NOMO-1 treated with DMSO at 0.1 percent for 48 hours (cell line): Measurements from ENCODE around the gene EGFL6.
"Not testable (repeated sequence)": the region's sequence is repeated elsewhere in the genome, so short reads cannot be mapped to it uniquely, and the experiment has no call there.

ENCODE experiments used
- DNase-seq: peaks from one replicate; lab custom pipeline; 2025; ENCODE audit not compliant: unreplicated experiment; lab: John Stamatoyannopoulos, UW

Gene EGFL6

DNA sequence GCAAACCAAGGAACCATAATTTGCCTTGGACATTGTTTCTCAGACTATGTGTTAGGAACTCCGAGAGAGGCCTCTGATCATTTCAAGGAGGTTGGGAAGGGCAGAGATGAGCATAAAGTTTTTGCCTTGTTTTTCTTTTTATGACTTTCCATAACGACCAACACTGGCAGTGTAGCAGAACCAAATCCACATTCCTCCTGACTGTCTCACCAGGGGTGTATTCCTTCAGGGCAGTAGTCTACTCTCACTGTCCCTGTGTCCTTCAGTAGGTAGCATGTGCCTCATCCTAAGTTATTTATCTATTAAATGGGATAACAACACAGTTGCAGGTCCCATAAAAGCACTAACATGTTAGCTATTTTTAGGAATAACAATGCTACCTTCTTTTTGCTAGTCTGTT, 20.8 kb downstream of the EGFL6 start:
- DNase-seq, result no peak

DNA sequence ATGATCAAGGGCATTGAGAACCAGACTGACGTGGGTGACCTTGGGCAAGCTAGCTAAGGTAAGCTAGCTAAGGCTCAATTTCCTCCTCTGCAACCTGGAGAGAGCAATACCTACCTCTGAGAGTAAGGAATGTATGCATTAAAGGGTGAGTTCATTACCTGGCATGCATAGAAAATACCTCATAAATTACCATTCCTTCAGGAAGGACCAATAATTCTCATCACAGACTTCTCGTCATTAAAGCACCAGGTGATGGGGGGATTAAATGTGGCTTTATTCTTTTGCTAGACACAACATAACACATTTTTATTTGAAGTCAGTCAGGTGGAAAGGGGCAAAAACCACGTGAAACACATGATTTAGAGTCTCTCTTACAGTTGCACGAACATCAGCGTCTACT, 21.5 kb downstream of the EGFL6 start:
- no peak for DNase-seq

DNA sequence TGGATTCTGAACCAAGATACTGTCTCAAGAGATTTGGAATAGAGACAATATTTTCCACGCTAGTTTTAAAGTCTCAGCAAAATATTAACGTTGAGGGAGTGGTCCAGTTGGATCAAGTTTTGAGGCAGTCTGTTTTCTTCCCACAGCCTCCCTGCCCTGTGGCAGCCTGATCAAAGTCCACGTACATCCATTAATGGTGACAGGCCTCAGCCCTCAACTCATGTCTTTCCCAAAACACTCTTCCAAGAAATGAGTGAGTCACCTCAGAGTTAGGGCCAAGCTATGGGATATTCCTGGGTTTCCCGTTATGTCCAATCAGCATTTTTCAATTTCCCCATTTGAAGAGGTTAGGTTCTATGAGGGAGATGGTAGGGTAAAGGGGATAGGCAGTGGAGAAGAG, 28.5 kb downstream of the EGFL6 start:
- DNase-seq, result no peak

DNA sequence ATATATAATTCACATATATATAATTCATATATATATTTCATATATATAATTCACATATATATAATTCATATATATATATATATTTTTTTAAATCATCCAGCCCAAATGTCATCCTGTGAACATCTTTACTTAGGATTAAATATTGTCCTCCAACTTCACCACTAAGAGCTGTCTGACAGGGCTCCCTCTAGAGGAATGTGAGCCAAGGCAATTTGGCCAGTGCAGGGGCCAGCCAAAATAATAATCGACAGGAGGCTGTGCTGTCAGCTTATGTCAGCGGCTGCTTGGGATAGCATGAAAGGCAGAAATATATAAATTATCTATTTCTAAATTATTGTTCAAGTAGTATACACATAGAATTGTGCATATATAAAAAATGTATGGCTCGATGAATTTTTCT, 29.5 kb downstream of the EGFL6 start:
- DNase-seq, result no peak

DNA sequence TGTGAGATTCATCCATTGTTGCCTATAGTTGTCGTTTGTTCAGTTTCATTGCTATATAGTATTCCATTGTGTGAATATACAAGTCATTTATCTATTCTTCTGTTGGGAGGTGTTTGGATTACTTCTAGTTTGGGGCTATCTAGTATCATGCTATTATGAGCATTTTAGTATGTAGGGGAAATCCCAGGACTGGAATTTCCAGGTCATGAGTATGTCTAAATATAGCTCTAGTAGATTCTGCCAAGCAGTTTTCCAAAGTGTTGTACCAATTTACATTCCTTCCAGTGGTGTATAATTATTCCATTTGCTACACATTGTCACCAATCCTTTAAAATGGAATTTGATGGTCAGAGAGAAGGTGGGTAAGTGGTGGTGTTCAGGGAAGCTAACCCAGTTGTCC, 30.1 kb downstream of the EGFL6 start:
- DNase-seq, result no peak

DNA sequence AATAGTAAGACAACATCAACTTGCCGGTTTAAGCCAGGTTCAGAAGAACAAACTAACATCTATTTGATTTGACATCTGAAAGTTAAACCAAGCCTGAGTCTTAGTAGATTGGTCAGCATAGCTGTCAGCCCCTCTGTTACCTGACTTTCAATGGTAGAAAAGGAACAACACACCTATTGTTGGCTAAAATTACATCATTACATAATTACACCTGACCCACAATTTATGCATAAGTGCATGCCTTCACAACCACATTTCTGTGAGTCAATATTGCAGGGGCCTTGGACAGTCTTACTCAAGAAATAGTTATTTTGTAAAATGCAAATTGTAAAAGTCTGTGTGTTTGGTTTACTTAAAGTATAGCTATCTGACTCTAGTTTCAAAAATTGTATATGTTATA, 36.2 kb downstream of the EGFL6 start:
- no peak for DNase-seq

DNA sequence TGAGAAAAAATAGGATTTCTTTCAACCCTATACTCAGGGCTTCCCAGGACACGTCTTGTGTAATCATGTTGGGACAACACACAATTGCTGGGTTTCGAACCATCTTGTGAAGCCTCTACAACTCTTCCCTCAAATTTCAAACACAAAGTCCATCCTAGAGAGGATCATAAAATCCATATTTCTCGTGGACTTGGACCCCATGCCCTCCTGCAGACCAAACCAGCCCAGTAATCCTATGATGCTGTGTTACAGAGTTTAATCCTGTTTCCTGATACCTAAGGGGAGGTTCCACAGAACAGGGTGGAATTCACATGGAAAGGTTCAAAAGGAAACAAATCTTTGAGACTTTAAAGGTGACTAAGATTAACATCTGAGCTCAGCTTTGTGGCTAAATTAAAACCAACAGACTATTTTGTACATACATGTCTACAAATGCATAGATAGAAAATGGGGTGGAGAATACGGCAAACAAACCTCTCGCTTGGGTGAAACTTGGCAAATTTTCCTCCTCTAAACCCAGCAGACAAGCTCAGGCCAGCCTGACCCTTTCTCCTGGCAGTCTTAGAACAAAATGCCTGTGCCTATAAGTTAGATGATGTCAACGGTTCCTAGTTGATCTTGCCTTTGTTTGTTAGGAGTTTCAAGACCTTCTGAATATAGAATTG, 38.1 kb downstream of the EGFL6 start:
- DNase-seq, result no peak

DNA sequence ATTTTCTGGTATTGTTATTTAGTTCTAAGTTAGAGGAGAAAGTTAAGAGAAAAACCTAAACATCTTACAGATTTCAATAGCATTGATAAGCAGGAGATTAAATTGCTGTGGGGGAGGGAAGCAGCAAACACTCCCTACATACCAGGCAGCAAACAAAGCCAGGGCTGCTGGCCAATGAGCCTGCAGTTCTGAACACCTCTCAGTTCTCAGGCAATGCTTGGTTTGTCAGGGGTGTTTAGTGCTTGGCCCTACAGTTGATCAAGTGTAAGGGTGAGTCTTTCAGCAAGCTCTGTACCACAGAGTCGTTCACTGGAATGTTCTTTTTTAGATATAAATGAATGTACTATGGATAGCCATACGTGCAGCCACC, 38.6 kb downstream of the EGFL6 start:
- DNase-seq, result no peak

DNA sequence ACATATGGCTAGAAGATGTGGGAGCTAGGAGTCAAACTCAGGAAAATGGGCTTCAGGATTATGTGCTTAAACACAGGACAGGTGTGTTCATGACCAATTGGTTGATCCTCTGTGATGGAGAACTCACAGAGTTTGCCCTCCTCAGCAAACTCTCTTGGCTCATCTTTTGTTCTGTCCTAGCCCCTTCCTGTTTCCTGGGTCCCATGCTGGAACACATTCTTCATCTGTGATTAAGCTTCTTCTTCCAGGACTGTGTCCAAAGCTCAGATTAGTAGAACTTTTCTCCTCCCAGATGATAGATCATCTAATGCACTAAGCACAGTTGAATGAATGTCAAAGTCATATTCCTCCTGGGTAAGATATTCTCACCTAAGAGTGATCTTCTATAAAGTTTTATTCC, 44.8 kb downstream of the EGFL6 start:
- DNase-seq, result no peak

DNA sequence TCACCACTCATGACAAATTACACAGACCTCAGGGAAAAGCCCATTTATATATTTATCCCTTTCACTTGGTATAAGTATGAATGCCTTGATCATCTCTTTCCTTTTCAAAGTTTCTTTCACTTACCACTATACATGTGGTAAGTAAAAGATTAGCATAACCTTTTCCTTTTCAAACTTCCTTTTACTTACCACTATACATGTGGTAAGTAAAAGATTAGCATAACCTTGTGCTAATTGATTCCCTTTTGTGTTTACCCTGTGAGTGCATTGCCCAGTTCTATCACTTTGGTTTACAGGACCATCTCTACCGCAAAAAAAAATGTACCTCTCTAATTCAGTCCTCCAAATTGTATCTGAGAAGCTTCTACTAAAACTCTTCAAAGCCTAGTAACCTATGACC, 50.8 kb downstream of the EGFL6 start:
- no peak for DNase-seq

DNA sequence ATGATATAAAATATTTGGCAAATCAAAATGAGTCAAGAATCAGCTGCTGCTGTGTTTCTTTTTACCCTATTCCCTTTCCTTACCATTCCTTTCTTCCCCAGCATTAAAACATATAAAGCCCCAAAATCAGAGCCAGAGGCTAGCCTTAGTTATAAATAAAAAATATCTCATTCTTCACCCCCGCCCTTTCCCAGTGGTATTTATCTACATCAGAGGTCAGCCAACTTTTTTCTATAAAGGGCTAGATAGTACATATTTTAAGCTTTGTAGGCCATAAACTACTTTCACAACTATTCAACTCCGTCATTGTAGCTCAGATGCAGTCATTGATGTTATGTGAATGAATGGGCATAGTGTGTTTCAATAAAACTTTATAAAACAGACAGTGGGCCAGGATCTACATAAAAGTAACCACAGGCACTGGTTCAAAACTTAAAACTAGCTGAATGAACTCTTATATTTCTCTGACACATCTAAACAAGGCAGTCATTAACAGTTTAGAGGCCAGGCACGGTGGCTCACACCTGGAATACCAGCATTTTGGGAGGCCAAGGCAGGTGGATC, 53.1 kb downstream of the EGFL6 start:
- no peak for DNase-seq

DNA sequence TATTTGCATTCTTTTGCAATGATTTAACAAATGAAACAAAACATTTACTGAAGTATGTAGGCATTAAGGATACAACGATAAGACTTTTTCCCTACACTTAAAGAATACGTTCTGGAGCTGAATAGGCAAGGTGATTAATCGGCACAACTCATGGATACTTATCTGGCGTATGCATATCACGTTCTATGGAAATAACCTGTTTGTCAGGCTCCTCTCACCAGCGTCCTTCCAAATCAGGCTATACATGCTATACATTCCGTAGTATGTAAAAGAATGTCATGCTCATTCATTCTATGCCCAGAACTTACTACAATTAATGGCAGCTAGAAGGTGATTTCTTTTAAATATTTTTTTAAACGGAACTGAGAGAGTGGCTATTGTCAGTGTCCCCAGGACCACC, 57.9 kb downstream of the EGFL6 start:
- DNase-seq, result no peak

DNA sequence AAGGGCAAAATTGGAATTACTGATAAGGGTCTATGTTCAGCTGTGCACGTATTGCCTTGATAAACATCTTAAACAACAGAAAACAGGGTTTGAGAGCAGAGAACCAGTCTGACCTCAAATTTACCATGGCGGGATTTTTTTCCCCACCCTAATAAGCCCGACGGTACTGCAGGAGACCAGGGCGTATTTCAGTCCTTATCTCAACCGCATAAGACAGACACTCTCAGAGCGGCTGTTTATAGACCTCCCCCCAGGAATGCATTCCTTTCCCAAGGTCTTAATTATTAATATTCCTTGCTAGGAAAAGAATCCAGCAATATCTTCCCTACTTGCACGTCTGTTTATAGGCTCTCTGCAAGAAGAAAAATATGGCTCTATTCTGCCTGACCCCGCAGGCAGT, 67.8 kb downstream of the EGFL6 start:
- DNase-seq, result not testable (repeated sequence)

DNA sequence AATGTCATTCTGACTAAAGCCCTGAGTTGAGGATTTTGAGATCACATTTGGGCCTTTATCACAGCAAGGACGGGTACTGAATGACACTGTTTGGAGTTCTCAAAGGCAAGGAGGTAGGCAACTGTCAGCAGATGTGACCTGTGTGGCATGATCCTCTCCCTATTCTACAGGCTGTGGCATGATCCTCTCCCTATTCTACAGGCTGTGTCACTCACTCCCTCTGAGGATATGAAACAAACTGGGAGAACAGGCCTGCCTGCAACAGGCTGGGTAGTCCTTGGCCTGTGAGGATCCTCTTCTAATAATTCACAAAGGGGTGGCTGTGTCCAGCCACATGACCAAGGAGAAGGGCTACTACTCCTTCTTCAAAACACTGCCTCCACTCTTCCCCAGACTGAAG, 68.6 kb downstream of the EGFL6 start:
- no peak for DNase-seq

DNA sequence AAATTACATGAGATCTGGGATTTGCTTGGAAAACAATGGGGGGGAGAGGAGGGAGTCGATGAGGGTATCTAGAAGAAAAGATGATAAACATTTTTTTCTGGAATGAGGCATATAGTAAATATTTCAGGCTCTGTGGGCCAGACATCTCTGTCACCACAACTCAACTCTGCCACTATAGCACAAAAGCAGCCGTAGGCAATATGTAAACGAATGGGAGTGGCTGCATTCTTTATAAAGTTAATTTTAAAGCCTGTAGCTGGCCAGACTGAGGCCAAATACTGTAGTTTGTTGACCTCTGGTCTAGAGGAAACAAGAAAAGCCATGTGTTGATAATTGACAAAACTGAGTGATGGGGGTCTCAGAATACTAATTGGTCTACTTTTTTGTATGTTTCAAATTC, 69.4 kb downstream of the EGFL6 start:
- no peak for DNase-seq

DNA sequence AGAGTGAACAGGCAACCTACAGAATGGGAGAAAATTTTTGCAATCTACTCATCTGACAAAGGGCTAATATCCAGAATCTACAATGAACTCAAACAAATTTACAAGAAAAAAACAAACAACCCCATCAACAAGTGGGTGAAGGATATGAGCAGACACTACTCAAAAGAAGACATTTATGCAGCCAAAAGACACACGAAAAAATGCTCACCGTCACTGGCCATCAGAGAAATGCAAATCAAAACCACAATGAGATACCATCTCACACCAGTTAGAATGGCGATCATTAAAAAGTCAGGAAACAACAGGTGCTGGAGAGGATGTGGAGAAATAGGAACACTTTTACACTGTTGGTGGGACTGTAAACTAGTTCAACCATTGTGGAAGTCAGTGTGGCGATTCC, 72.3 kb downstream of the EGFL6 start:
- DNase-seq, result not testable (repeated sequence)

DNA sequence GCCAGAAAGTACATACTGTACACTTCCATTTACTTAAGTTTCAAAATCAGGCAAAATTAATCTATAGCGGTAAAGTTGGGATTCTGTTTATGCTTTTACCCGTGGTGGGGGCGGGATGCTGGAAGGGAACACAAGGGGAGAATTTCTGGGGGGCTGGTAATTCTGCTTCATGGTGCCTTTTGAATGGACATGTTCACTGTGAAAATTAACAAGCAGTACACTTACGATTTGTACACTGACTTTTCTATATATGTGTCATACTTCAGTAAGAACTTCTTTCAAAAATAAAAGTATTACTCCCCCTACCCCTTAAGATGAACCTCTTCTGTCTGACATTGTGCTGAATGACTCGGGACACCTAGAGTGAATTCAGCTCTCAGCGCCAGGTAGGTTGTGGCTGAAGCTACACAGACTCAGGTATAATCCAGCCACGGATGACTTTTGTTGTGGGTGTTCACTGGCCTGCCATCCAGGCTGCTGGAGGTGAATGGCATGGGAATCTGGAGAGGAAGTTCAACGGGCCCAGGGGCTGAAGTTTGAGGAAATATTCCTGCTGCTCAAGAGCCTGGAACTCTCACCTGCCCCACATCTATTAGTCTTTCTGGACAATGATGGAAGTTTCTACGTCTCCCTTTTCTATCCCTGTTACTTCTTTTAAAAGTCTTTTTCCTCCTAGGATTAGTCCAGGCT, 76.2 kb downstream of the EGFL6 start:
- no peak for DNase-seq

DNA sequence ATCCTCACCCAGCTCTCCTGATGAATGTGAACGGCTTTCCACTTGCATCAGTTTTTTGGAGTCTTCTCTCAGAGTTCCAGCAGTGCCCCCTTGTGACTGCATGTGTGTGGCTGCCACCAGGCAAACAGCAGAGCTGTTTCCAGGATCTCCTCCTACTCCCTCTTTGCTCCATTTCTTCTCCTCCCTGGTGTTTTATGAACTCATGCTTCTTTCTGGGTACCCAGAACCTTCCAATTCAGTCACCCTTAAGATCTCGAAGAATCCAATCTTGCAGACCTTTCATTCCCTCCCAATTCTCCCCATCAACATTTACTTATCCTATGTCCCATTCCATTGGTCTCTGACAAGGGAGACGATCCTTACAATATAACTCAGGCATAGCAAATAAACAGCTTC, 76.8 kb downstream of the EGFL6 start:
- DNase-seq, result peak; percentile 42

DNA sequence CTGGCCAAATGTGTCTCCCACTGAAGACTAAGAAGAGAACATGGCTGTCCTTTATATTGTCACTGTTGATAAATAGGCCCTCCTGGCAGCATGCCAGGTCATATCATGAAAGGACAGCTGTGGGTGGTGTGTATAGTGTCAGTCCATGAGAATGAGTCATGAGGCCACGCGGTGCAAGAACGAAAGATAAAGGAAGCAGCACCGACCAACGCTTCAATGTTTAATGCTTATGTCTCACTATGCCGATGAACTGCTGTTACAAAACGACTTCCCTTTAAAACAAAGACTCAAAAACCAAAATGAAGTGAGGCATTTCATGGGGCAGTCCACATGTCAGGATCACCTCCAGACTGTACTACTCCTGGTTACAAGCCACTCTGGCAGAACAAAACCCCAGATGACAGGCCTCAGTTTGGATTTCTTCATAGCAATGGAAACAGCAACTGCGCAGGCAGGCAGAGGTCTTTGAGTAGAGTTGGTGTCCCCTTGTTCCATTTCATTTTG, 78.4 kb downstream of the EGFL6 start:
- DNase-seq, result peak; percentile 90

DNA sequence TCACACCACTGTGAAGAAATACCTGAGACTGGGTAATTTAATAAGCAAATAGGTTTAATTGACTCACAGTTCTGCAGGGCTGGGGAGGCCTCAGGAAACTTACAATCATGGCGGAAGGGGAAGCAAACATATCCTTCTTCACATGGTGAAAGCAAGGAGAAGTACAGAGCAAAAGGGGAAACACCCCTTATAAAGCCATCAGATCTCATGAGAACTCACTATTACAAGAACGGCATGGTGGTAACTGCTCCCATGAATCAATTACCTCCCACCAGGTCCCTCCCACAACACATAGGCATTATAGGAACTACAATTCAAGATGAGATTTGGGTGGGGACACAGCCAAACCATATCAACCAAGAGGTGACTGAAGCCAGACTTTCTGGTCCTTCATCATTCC, 78.9 kb downstream of the EGFL6 start:
- DNase-seq, result peak; percentile 13

DNA sequence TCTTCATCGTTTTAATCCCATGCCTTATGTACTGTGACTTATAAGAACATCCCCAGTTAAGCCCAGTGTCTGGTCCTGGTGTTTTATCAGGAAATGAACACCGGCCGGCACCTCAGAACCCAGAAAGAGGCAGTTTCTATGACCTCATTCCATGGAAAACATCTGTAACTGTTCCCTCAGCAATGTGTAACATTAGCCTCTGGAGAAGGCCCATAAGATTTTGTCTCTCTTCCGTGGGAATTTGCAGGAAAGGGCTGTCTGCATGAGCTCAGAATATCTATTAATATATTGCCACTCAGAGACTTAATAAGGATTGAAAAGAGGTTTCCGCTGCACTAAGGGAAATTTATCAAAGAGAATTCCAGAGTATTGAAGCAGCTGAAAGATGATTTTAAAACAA, 80.4 kb downstream of the EGFL6 start:
- no peak for DNase-seq

DNA sequence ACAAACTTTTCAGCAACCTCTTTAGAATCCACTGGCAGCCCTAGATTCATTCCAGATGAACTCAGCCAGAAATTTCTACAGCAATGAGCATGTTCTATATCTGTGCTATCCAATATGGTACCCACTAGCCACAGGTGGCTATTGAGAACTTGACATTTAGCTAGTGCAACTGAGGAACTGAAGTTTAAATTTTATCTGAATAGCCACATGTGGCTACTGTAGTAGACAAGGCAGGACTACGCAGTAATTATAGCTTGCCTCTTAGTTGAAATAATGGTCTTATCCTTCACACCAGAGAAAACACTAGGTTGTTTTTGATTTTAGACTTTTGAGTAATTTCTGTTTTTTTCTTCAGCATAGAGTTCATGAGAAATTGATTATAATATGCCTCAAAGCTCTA, 80.9 kb downstream of the EGFL6 start:
- no peak for DNase-seq

DNA sequence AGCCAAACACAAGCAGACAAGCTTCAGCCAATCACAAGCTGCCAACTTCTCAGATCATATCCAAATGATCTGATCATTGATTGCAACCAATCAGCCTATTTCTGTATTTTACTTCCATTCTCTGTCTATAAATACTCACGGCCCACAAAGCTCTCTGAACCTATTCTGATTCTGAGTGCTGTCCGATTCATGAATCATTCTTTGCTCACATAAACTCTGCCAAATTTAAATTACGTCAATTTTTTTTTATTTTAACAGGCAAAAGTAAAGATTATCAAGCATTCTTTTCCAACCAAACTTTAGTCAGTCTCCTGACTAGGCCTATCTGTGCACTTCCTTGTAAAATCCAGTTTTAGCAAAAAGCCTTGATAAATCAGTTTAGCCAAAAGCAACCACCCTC, 81.7 kb downstream of the EGFL6 start:
- no peak for DNase-seq
